HFFc6 (cell line): ENCODE data around the gene AFF4. TPM values are rescaled to one million over a fixed set of nuclear protein-coding genes. Genes with fewer than 3 reads are reported as not detected.
A peak's percentile ranks its signal among the peaks of the same experiment; 100 is the strongest.

ENCODE experiments used
- DNase-seq: peaks from one replicate; pipeline ENCODE4 v3.0.0-alpha.2; 2018
- H3K27ac Mint-ChIP-seq: 2 replicates; pipeline ENCODE4 v1.8.0; 2020; ENCODE audit warnings: mild to moderate bottlenecking, mixed read lengths
- H3K27me3 Mint-ChIP-seq: 2 replicates; pipeline ENCODE4 v1.8.0; 2021; ENCODE audit warnings: mild to moderate bottlenecking, moderate library complexity, mixed read lengths; ENCODE audit not compliant: insufficient read depth
- H3K36me3 Mint-ChIP-seq: 2 replicates; pipeline ENCODE4 v1.8.0; 2021; ENCODE audit warnings: low read depth, mixed read lengths
- H3K4me1 Mint-ChIP-seq: 2 replicates; pipeline ENCODE4 v1.8.0; 2020; ENCODE audit warnings: low read depth, mixed read lengths
- H3K4me3 Mint-ChIP-seq: 2 replicates; pipeline ENCODE4 v1.8.0; 2020; ENCODE audit warnings: mild to moderate bottlenecking, moderate library complexity, mixed read lengths
- H3K9me3 Mint-ChIP-seq: 2 replicates; pipeline ENCODE4 v1.8.0; 2020; ENCODE audit warnings: mild to moderate bottlenecking, mixed read lengths
- CTCF ChIP-seq: fragments of 200-600 bp; sonication (generic); IDR thresholded peaks from 2 replicates; pipeline ENCODE4 v1.5.0; 2021; ENCODE audit warnings: antibody characterized with exemption, mild to moderate bottlenecking
- total RNA-seq, 6 experiments: library from RNA; stranded (reverse); fragmentation: NEBNext Ultra II Directional; extraction: Animal tissue kit (Norgen Biotek cat#: 25700); gene quantifications; 2 replicates in 1 of 6; 3 replicates in 5 of 6; pipeline ENCODE4 v1.2.3, GENCODE V29; 2021

Gene AFF4
- total RNA-seq, 6 experiments from 2014 or later, result 81.1 to 92.5 (median 87.6) TPM

GRCh38 chr5:132831095-132831860 is 132.2 kb downstream of the AFF4 start:
- Mint-ChIP-seq H3K36me3 (no peaks in the 10 kb centered on the region), H3K27me3 (peaks cover 2% of the 10 kb centered on the region), H3K27ac (peak overlapping the region; percentile 51; the same call in 1 of the 2 replicates), H3K4me3 (peak overlapping the region; percentile 86), H3K4me1 (peaks cover 14% of the 10 kb centered on the region), H3K9me3 (no peaks in the 10 kb centered on the region)
- no peak for DNase-seq
- no peak for TF ChIP-seq CTCF

GRCh38 chr5:132830436-132831094 is 132.9 kb downstream of the AFF4 start, which contains the start of gene SHROOM1:
Gene SHROOM1 (minus strand): TSS chr5:132830647. CDS start chr5:132826140, 4,507 bp downstream.
- H3K4me3 Mint-ChIP-seq, result peak within 1 kb of the TSS; percentile 86
- H3K27me3 Mint-ChIP-seq, result peaks cover 2% of the 10 kb centered on the region
- H3K36me3 Mint-ChIP-seq, result no peaks in the 10 kb centered on the region
- H3K9me3 Mint-ChIP-seq, result no peaks in the 10 kb centered on the region
- TF ChIP-seq CTCF, result no peak
- H3K27ac Mint-ChIP-seq, result peak within 1 kb of the TSS; percentile 72
- peak; percentile 13 for DNase-seq
- H3K4me1 Mint-ChIP-seq, result peaks cover 14% of the 10 kb centered on the region

- H3K36me3 Mint-ChIP-seq, result no peaks in the 10 kb centered on the region
- H3K9me3 Mint-ChIP-seq, result no peaks in the 10 kb centered on the region
- H3K27me3 Mint-ChIP-seq, result peaks cover 2% of the 10 kb centered on the region
- H3K4me3 Mint-ChIP-seq, result peak overlapping the region; percentile 86
- DNase-seq, result peak; percentile 51
- peak overlapping the region; percentile 72 for H3K27ac Mint-ChIP-seq
- peaks cover 14% of the 10 kb centered on the region for H3K4me1 Mint-ChIP-seq
- peak; percentile 90 for TF ChIP-seq CTCF
Observed at GRCh38 chr5:132829742-132830435, 133.5 kb downstream of the AFF4 start.

GRCh38 chr5:132828846-132829494 is 134.5 kb downstream of the AFF4 start:
- Mint-ChIP-seq H3K4me3 (peak overlapping the region; percentile 86), H3K36me3 (no peaks in the 10 kb centered on the region), H3K27me3 (peaks cover 2% of the 10 kb centered on the region), H3K4me1 (peaks cover 14% of the 10 kb centered on the region), H3K9me3 (no peaks in the 10 kb centered on the region), H3K27ac (peak overlapping the region; percentile 60)
- no peak for TF ChIP-seq CTCF
- DNase-seq, result no peak

- Mint-ChIP-seq H3K4me3 (no peak overlapping the region), H3K27ac (no peak overlapping the region), H3K9me3 (no peaks in the 10 kb centered on the region), H3K36me3 (no peaks in the 10 kb centered on the region), H3K4me1 (peaks cover 14% of the 10 kb centered on the region), H3K27me3 (peaks cover 2% of the 10 kb centered on the region)
- TF ChIP-seq CTCF, result no peak
- no peak for DNase-seq
Observed at GRCh38 chr5:132827943-132828673, 135.3 kb downstream of the AFF4 start.
